ENCODE data around the gene AJM1.

AJM1 gene

DNA sequence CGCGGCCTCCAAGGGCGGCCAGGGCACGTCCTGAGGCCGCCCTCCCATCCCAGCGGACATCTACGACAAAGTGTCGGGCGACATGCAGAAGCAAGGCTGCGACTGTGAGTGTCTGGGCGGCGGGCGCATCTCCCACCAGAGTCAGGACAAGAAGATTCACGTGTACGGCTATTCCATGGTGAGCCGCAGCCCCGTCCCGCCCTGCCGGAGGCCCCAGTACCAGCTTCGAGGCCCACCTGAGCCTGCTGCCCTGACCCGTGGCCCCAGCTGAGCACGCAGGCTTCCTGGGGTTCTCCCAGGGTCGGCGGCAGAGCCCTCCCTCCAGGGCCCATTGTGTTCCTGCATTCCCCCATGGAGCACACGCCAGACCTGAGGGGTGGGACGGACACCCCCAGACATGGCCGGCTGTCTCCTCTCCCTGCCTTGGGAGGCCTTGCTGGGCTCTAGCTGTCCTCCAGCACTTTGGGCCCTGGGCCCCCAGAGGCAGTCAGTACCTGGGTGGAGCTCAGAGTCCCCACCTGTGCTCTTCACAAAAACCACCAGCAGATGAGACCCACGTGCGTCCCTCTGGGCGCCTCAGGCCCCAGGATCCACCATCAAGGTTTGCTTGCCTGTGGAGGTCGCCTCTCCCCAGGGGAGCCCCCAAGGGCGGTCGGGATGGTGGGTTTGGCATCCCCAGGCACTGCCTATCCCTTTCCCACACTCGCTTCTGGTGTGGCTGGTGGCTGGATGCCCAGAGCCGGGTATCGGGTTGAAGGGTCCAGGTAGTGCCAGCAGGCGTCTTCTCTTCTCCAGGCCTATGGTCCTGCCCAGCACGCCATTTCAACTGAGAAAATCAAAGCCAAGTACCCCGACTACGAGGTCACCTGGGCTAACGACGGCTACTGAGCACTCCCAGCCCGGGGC is 7.9 kb downstream of the AJM1 start:
- TF ChIP-seq FOXP2 (optimal IDR thresholded peaks at IDR 0.05; ENCODE audit: control extremely low read depth, extremely low read length, insufficient read depth) (no peak), EZH2 (IDR thresholded peaks at IDR 0.05) (no peak), POLR2AphosphoS5 (IDR thresholded peaks at IDR 0.05; ENCODE audit: borderline replicate concordance, low read depth, low read length) (no peak)
- no peak for DNase-seq (ENCODE audit: low read depth, low spot score)
- Histone ChIP-seq H3K36me3 (ENCODE audit: insufficient read depth, low read length) (no peaks in the 10 kb centered on the region; the same call in 1 of the 2 replicates), H3K9ac (ENCODE audit: insufficient read length) (peak overlapping the region; percentile 73), H3K9me3 (ENCODE audit: low read depth, low read length) (no peaks in the 10 kb centered on the region), H3K27ac (no peak overlapping the region), H3K4me3 (peak overlapping the region; percentile 88)

DNA sequence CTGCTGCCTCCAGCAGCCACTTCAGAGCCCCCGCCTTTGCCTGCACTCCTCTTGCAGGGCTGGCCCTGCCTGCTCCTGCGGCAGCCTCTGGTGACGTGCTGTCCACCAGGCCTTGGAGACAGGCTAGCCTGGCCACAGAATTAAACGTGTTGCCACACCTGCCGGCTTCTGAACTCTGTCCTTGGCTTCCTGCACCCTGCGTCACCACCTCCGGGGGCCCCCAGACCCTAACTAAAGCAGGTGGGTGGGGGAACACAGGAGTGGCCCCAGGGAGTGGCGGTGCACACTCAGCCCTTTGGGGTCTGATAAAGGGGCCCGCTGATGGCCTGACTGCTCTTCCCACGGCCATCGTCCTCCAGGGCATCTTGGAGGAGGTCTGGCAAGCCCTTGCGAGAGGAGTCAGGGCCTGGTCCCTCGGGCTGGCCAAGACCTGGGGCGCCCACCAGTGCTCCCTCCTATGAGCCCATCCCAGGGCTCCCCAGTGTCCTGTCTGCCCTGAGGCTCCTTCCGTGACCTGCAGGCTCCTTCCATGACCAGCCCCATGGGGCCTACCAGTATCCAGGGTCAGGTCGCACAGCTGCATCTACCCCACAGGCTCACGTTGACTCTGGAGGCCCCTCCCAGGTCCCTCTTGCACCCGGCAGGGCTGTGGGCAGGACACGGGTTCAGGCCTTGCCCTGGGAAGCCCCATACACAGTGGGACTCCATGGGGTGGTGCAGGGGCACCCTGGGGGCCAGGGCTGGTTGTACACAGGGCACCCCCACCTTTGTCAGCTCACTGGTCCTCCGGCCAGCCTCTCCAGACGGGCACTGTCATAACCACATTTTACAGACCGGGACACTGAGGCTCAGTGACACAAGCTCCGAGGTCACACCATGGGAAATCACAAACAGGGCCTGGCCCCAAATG is 8.8 kb downstream of the AJM1 start:
- no peak overlapping the region for H3K4me3 ChIP-seq
- TF ChIP-seq POLR2AphosphoS5 (IDR thresholded peaks at IDR 0.05; ENCODE audit: borderline replicate concordance, low read depth, low read length), result no peak
- TF ChIP-seq EZH2 (IDR thresholded peaks at IDR 0.05), result no peak
- no peak for TF ChIP-seq FOXP2 (optimal IDR thresholded peaks at IDR 0.05; ENCODE audit: control extremely low read depth, extremely low read length, insufficient read depth)
- H3K27ac ChIP-seq, result no peak overlapping the region
- H3K9ac ChIP-seq (ENCODE audit: insufficient read length), result no peak overlapping the region
- H3K36me3 ChIP-seq (ENCODE audit: insufficient read depth, low read length), result no peaks in the 10 kb centered on the region; the same call in 1 of the 2 replicates
- no peak for DNase-seq (ENCODE audit: low read depth, low spot score)
- no peaks in the 10 kb centered on the region for H3K9me3 ChIP-seq (ENCODE audit: low read depth, low read length)

DNA sequence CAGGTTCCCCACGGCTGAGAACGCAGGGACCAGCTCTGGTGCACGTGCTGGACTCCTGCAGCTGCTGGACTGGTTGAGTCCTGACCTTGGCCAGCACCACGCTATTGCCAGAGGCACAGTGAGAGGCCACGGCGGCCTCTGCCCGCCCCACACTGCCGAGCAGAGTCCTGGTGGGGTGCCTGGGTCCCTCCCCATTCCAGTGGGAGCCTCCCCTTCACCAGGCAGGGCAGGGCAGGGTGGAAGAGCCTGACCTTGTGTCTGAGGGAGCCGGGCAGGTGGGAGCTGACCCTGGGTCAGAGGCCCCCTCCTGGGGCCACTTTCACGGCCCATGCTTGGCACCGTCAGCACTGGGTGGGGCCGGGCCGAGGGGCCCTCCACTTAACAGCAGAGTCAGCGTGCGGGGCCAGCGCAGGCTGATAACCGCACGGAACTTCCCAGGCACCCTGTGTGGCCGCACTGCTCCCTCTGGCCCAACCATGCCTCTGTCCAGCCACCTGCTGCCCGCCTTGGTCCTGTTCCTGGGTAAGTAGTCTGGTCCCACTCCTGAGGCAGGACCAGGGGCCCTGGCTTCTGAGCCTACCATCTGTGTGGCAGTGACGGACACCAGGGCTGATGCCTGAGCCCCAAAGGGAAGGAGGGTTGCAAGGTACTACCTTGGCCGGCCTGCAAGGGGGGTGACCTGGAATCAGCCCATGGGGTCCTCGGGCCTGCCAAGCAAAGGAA is 9.8 kb downstream of the AJM1 start, which contains the start of gene MAMDC4:
Gene MAMDC4 (plus strand): TSS at position 406 of the 723 bp plus-strand sequence. CDS start 71 bp downstream, at position 477.
- H3K36me3 ChIP-seq (ENCODE audit: insufficient read depth, low read length), result no peaks in the 10 kb centered on the region; the same call in 1 of the 2 replicates
- DNase-seq (ENCODE audit: low read depth, low spot score), result no peak
- H3K9me3 ChIP-seq (ENCODE audit: low read depth, low read length), result no peaks in the 10 kb centered on the region
- no peak within 1 kb of the TSS for H3K9ac ChIP-seq (ENCODE audit: insufficient read length)
- no peak within 1 kb of the TSS for H3K27ac ChIP-seq
- TF ChIP-seq EZH2 (IDR thresholded peaks at IDR 0.05) (no peak), FOXP2 (optimal IDR thresholded peaks at IDR 0.05; ENCODE audit: control extremely low read depth, extremely low read length, insufficient read depth) (no peak), POLR2AphosphoS5 (IDR thresholded peaks at IDR 0.05; ENCODE audit: borderline replicate concordance, low read depth, low read length) (no peak)
- H3K4me3 ChIP-seq, result no peak within 1 kb of the TSS

DNA sequence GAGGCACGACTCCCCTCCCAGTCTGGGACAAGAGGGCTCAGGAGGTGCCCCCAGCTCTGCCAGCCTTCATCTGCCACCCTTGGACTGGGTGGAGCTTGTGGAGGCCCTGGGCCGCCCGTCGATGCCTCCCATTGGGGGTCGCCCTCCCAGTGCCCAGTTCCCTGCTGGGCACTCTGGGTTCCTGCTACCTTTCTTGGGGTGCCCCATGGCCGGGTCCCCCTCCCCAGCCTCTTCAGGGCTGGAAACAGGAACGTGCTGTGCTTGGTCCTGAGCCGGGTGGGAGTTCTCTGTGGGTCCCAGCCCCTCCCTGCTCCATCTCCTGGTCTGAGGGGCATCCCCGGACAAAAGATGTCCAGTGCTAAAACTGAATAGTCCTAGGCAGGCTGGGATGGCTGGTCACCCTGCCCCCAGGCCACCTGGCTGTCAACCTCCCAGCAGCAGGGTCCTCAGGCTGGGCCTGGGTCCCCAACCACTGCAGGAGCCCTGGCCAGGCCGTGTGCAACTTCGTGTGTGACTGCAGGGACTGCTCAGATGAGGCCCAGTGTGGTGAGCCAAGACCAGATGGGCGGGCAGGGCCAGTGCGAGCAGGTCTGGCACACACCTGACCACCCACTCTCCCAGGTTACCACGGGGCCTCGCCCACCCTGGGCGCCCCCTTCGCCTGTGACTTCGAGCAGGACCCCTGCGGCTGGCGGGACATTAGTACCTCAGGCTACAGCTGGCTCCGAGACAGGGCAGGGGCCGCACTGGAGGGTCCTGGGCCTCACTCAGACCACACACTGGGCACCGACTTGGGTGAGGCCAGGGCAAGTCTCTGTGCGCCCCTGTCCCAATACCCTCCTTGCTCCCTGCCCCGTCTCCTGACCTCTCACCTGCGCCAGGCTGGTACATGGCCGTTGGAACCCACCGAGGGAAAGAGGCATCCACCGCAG is 10.7 kb downstream of the AJM1 start:
- Histone ChIP-seq H3K9ac (ENCODE audit: insufficient read length) (no peak overlapping the region), H3K36me3 (ENCODE audit: insufficient read depth, low read length) (no peaks in the 10 kb centered on the region; the same call in 1 of the 2 replicates), H3K9me3 (ENCODE audit: low read depth, low read length) (no peaks in the 10 kb centered on the region), H3K27ac (no peak overlapping the region), H3K4me3 (no peak overlapping the region)
- no peak for DNase-seq (ENCODE audit: low read depth, low spot score)
- no peak for TF ChIP-seq EZH2 (IDR thresholded peaks at IDR 0.05)
- no peak; the same call in 1 of the 2 replicates for TF ChIP-seq POLR2AphosphoS5 (IDR thresholded peaks at IDR 0.05; ENCODE audit: borderline replicate concordance, low read depth, low read length)
- TF ChIP-seq FOXP2 (optimal IDR thresholded peaks at IDR 0.05; ENCODE audit: control extremely low read depth, extremely low read length, insufficient read depth), result no peak

DNA sequence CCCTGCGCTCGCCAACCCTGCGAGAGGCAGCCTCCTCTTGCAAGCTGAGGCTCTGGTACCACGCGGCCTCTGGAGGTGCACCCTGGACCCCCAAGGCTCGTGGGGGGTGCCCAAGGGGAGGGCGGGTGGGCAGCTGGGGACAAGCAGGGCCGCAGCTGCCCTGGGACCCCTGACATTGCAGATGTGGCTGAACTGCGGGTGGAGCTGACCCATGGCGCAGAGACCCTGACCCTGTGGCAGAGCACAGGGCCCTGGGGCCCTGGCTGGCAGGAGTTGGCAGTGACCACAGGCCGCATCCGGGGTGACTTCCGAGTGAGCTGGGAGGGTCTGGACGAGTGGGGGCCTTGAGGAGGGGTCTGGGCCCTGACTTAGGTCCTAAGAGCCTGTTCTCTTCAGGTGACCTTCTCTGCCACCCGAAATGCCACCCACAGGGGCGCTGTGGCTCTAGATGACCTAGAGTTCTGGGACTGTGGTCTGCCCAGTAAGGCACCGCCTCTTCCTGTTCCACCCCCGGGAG is 11.4 kb downstream of the AJM1 start:
- TF ChIP-seq FOXP2 (optimal IDR thresholded peaks at IDR 0.05; ENCODE audit: control extremely low read depth, extremely low read length, insufficient read depth) (no peak), EZH2 (IDR thresholded peaks at IDR 0.05) (no peak)
- no peak overlapping the region for H3K27ac ChIP-seq
- no peaks in the 10 kb centered on the region for H3K9me3 ChIP-seq (ENCODE audit: low read depth, low read length)
- no peak overlapping the region for H3K9ac ChIP-seq (ENCODE audit: insufficient read length)
- H3K4me3 ChIP-seq, result no peak overlapping the region
- H3K36me3 ChIP-seq (ENCODE audit: insufficient read depth, low read length), result no peaks in the 10 kb centered on the region; the same call in 1 of the 2 replicates
- no peak for DNase-seq (ENCODE audit: low read depth, low spot score)

DNA sequence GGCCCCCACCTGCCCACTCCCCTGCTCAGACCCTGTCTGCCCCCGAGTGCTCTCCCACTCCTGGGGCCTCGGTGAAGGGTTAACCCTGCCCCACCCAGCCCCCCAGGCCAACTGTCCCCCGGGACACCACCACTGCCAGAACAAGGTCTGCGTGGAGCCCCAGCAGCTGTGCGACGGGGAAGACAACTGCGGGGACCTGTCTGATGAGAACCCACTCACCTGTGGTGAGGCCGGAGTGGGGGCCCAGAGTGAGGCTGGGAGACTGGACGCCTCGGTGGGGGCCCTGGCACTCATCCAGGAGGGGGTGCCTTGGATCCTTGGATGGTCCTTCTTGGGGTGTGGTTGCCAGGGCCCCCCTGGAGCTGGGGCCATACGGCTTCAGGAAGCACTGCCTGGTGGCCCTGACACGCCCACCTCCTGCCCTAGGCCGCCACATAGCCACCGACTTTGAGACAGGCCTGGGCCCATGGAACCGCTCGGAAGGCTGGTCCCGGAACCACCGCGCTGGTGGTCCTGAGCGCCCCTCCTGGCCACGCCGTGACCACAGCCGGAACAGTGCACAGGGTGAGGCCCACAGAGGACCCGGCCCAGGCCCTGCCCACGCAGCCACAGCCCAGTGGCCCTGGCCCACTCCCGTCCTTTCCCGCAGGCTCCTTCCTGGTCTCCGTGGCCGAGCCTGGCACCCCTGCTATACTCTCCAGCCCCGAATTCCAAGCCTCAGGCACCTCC is 12.0 kb downstream of the AJM1 start:
- Histone ChIP-seq H3K27ac (no peak overlapping the region), H3K36me3 (ENCODE audit: insufficient read depth, low read length) (no peaks in the 10 kb centered on the region; the same call in 1 of the 2 replicates), H3K4me3 (no peak overlapping the region), H3K9me3 (ENCODE audit: low read depth, low read length) (no peaks in the 10 kb centered on the region), H3K9ac (ENCODE audit: insufficient read length) (no peak overlapping the region)
- TF ChIP-seq POLR2AphosphoS5 (IDR thresholded peaks at IDR 0.05; ENCODE audit: borderline replicate concordance, low read depth, low read length) (no peak), FOXP2 (optimal IDR thresholded peaks at IDR 0.05; ENCODE audit: control extremely low read depth, extremely low read length, insufficient read depth) (no peak), EZH2 (IDR thresholded peaks at IDR 0.05) (no peak)
- DNase-seq (ENCODE audit: low read depth, low spot score), result no peak

Data from SK-N-MC (cell line).